CD14-positive monocyte (primary cell): ENCODE results near the gene COTL1. TPM values are rescaled to one million over a fixed set of nuclear protein-coding genes. Genes with fewer than 3 reads are reported as not detected.

Source experiments
- DNase-seq, 3 donors: peaks; one replicate each; pipeline ENCODE4 v3.0.0-alpha.2; 2011 to 2022
- H2AFZ ChIP-seq: 2 replicates; pipeline ENCODE4 v1.6.0; 2012; ENCODE audit warnings: mild to moderate bottlenecking, low read depth, low read length, inconsistent platforms; ENCODE audit not compliant: insufficient read depth, poor library complexity, severe bottlenecking
- H3K27ac ChIP-seq, 2 donors: 1 replicate in 1 of 2; 2 replicates in 1 of 2; pipeline ENCODE4 v1.5.1; 2012 to 2013; ENCODE audit warnings: low read length in 2 of 2, control low read depth in 1 of 2, inconsistent platforms in 1 of 2, low read depth in 1 of 2, mild to moderate bottlenecking in 1 of 2
- H3K27me3 ChIP-seq, 2 donors: one replicate each; pipeline versions ENCODE4 v1.6.0 to v1.6.1; 2011 to 2013; ENCODE audit warnings: low read length in 2 of 2; ENCODE audit not compliant: control insufficient read depth in 2 of 2, insufficient read depth in 2 of 2
- H3K36me3 ChIP-seq, 2 donors: replicated peaks in 1 of 2; 1 replicate in 1 of 2; 2 replicates in 1 of 2; pipeline versions ENCODE4 v1.5.1 to v1.6.1; 2012 to 2013; ENCODE audit warnings: low read length in 2 of 2, control low read depth in 1 of 2, inconsistent platforms in 1 of 2, mild to moderate bottlenecking in 1 of 2; ENCODE audit not compliant: insufficient read depth in 2 of 2, control insufficient read depth in 1 of 2
- H3K4me1 ChIP-seq, 2 donors: 1 replicate in 1 of 2; 2 replicates in 1 of 2; pipeline versions ENCODE4 v1.5.1 to v1.6.1; 2012 to 2013; ENCODE audit warnings: low read length in 2 of 2, control low read depth in 1 of 2, inconsistent platforms in 1 of 2, mild to moderate bottlenecking in 1 of 2, moderate library complexity in 1 of 2; ENCODE audit not compliant: insufficient read depth in 2 of 2, control insufficient read depth in 1 of 2
- H3K4me2 ChIP-seq: replicated peaks from 2 replicates; pipeline ENCODE3; 2012; ENCODE audit warnings: low read length, moderate library complexity, mild to moderate bottlenecking; ENCODE audit not compliant: poor library complexity, severe bottlenecking; ENCODE audit errors: extremely low read depth
- H3K4me3 ChIP-seq, 3 experiments: fragments of 200-600 bp in 1 of 3; sonication (generic) in 1 of 3; replicated peaks in 1 of 3; 1 replicate in 2 of 3; 2 replicates in 1 of 3; pipeline ENCODE4 v1.5.1; 2011 to 2013; ENCODE audit warnings: low read length in 3 of 3, mild to moderate bottlenecking in 3 of 3, control low read depth in 2 of 3, low read depth in 2 of 3, inconsistent platforms in 1 of 3, moderate library complexity in 1 of 3
- H3K79me2 ChIP-seq: 2 replicates; pipeline ENCODE4 v1.6.0; 2012; ENCODE audit warnings: mild to moderate bottlenecking, control low read depth, inconsistent platforms, low read length, moderate library complexity; ENCODE audit not compliant: insufficient read depth
- H3K9ac ChIP-seq: 2 replicates; pipeline ENCODE4 v1.6.0; 2017; ENCODE audit warnings: low read length, mild to moderate bottlenecking; ENCODE audit not compliant: insufficient read depth, poor library complexity, severe bottlenecking
- H3K9me3 ChIP-seq, 2 donors: replicated peaks in 1 of 2; 1 replicate in 1 of 2; 2 replicates in 1 of 2; pipeline versions ENCODE4 v1.5.1 to v1.6.1; 2012 to 2013; ENCODE audit warnings: low read length in 2 of 2, control low read depth in 1 of 2; ENCODE audit not compliant: control insufficient read depth in 1 of 2, insufficient read depth in 1 of 2
- H4K20me1 ChIP-seq: 2 replicates; pipeline ENCODE4 v1.6.0; 2012; ENCODE audit warnings: mild to moderate bottlenecking, low read length, control low read depth, moderate library complexity; ENCODE audit not compliant: insufficient read depth
- H3K27ac Mint-ChIP-seq, 7 donors: one replicate each; pipeline ENCODE4 v1.8.0; 2020; ENCODE audit warnings: mild to moderate bottlenecking in 7 of 7, mixed read lengths in 7 of 7, moderate library complexity in 6 of 7, inconsistent platforms in 2 of 7
- H3K27me3 Mint-ChIP-seq, 3 donors: one replicate each; pipeline ENCODE4 v1.8.0; 2021 to 2022; ENCODE audit warnings: low read depth in 3 of 3, mild to moderate bottlenecking in 3 of 3, mixed read lengths in 3 of 3, moderate library complexity in 3 of 3, inconsistent platforms in 1 of 3
- H3K36me3 Mint-ChIP-seq, 2 donors: one replicate each; pipeline ENCODE4 v1.8.0; 2020; ENCODE audit warnings: mixed read lengths in 2 of 2, inconsistent platforms in 1 of 2, mild to moderate bottlenecking in 1 of 2
- H3K4me1 Mint-ChIP-seq: one replicate; pipeline ENCODE4 v1.8.0; 2020; ENCODE audit warnings: mild to moderate bottlenecking, mixed read lengths
- H3K4me3 Mint-ChIP-seq, 2 donors: one replicate each; pipeline ENCODE4 v1.8.0; 2020; ENCODE audit warnings: mild to moderate bottlenecking in 2 of 2, mixed read lengths in 2 of 2, moderate library complexity in 1 of 2
- H3K9me3 Mint-ChIP-seq, 7 donors: one replicate each; pipeline ENCODE4 v1.8.0; 2020 to 2022; ENCODE audit warnings: mixed read lengths in 7 of 7, mild to moderate bottlenecking in 6 of 7, moderate library complexity in 6 of 7, inconsistent platforms in 2 of 7
- CTCF ChIP-seq: fragments of 200-600 bp; IDR thresholded peaks from one replicate; pipeline ENCODE4 v1.8.0; 2022; ENCODE audit warnings: antibody characterized with exemption, mild to moderate bottlenecking
- WGBS: methylation state at CpG from one replicate; pipeline ENCODE4 v1.1.5; 2013; ENCODE audit warnings: missing lambda C conversion rate; ENCODE audit not compliant: insufficient coverage; 5-methylcytosine and 5-hydroxymethylcytosine counted together
- intact Hi-C, 2 donors: fragments of 100-400 bp; cut with micrococcal nuclease; formaldehyde crosslinking; loops; one replicate each; pipeline versions ENCODE4 v1.15.0 to v1.15.1; 2023
- polyA plus RNA-seq, 3 donors: library from polyadenylated mRNA; depleted of rRNA in 1 of 3; unstranded in 2 of 3; stranded (reverse) in 1 of 3; fragments of 300-500 nt in 2 of 3; fragments of >200 nt in 1 of 3; fragmentation: Illumina TruSeq in 2 of 3; gene quantifications; 1 replicate in 2 of 3; 2 replicates in 1 of 3; pipeline ENCODE4 v1.2.3, GENCODE V29; 2012 to 2021

COTL1 gene
- polyA plus RNA-seq, 3 donors: 648 to 1,843 (median 1,643) TPM

DNA sequence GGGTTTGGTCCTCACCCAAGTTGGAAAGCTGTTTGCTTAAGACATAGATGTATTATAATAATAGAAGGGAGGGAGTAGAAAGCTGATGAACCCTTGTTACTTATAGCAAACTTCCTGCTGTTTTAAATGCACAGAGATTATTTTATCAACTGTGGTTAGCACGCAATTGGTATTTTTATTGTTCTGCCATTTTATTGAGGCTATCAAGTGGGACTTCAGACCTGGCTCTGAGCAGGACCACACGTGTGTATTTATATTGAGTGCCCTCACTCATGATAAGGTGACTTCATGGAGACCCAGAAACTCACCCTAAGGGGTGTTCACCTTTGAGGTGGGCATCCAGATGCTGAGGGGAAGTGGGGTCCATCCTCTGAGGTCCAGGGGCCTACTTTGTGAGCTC is 47.5 kb upstream of the COTL1 start:
- peaks cover 58 to 84% of the 10 kb centered on the region in 2 donors for H3K36me3 ChIP-seq
- no peaks in the 10 kb centered on the region for H3K4me1 ChIP-seq
- H3K4me3 ChIP-seq: no peak overlapping the region
- no peak for DNase-seq
- no peaks in the 10 kb centered on the region for H3K27me3 Mint-ChIP-seq
- TF ChIP-seq CTCF: no peak
- no peak overlapping the region for H3K9ac ChIP-seq
- H3K36me3 Mint-ChIP-seq: peaks cover 67 to 78% of the 10 kb centered on the region in 2 donors
- H3K4me3 Mint-ChIP-seq: no peak overlapping the region
- H3K27me3 ChIP-seq: no peaks in the 10 kb centered on the region
- H3K9me3 Mint-ChIP-seq: no peaks in the 10 kb centered on the region
- intact Hi-C loops: no loop called here
- H3K27ac ChIP-seq: no peak overlapping the region
- H3K79me2 ChIP-seq: peaks cover 10% of the 10 kb centered on the region
- no peak overlapping the region for H3K27ac Mint-ChIP-seq
- peaks cover 67% of the 10 kb centered on the region for H4K20me1 ChIP-seq
- no peaks in the 10 kb centered on the region for H3K4me1 Mint-ChIP-seq
- no peak overlapping the region for H2AFZ ChIP-seq
- no peak overlapping the region for H3K4me2 ChIP-seq
- WGBS: 94% methylated on average over 2 of the region's 2 CpGs
- H3K9me3 ChIP-seq: no peaks in the 10 kb centered on the region

DNA sequence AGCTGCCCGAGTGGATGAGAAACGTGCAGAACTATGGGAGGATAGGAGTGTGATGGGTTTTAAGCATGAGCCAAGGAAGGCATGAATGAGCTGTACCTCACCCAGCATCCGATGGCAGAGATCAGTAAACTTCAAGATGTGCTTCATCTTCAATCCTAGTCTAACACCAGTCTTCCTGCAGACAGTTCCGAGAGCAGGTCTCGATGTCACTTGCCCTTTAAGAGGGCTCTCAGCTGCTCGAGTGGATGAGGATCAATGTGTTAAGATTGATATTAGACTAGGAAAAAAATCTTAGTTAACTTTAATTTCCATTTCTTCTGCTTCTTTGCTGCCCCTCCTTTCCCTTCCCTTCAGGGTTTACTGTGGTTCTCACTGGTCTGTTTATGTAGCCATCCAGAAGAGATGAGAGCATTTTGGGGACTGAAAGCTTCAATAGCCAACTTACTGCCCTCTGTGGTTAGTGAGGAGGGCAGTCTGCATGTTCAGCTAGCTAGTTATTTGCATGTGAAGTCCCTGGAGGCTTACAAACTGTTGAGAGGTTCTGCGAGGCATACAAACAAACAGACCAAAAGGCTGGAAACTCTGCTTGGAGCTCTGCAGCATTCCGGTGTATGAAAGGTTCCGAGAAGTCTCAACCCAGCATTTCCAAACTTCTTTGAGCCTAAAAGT is 45.7 kb upstream of the COTL1 start:
- Mint-ChIP-seq H3K4me1 (no peaks in the 10 kb centered on the region), H3K4me3 (no peak overlapping the region), H3K27me3 (no peaks in the 10 kb centered on the region), H3K27ac (no peak overlapping the region), H3K9me3 (peaks cover 0 to 3% (median 0%) of the 10 kb centered on the region in 7 donors), H3K36me3 (peaks cover 85 to 92% of the 10 kb centered on the region in 2 donors)
- H3K4me2 ChIP-seq: no peak overlapping the region
- DNase-seq: no peak
- peaks cover 17% of the 10 kb centered on the region for H3K79me2 ChIP-seq
- no peaks in the 10 kb centered on the region for H3K4me1 ChIP-seq
- H3K27me3 ChIP-seq: no peaks in the 10 kb centered on the region
- WGBS: 94% methylated on average over 3 of the region's 9 CpGs
- no peaks in the 10 kb centered on the region for H3K9me3 ChIP-seq
- H2AFZ ChIP-seq: no peak overlapping the region
- intact Hi-C loops: no loop called here
- H3K4me3 ChIP-seq: no peak overlapping the region
- H4K20me1 ChIP-seq: peaks cover 84% of the 10 kb centered on the region
- no peak overlapping the region for H3K9ac ChIP-seq
- H3K36me3 ChIP-seq: peaks cover 76 to 100% of the 10 kb centered on the region in 2 donors
- no peak overlapping the region for H3K27ac ChIP-seq
- TF ChIP-seq CTCF: no peak
